GM18502 (cell line): ENCODE results near the gene COQ8A.
A peak's percentile ranks its signal among the peaks of the same experiment; 100 is the strongest.

Experiments used
- ATAC-seq: cut with Tn5 transposase; IDR thresholded peaks from one replicate; pipeline ENCODE4 v1.9.1; 2021; ENCODE audit warnings: mild to moderate bottlenecking; ENCODE audit not compliant: unreplicated experiment, poor library complexity

Gene COQ8A

GRCh38 chr1:226982451-226983177, 42.5 kb downstream of the COQ8A start:
- ATAC-seq = no peak

- ATAC-seq = no peak
These were observed 43.3 kb downstream of the COQ8A start for GRCh38 chr1:226983247-226983991.

GRCh38 chr1:226983992-226984364, 43.9 kb downstream of the COQ8A start:
- no peak for ATAC-seq

GRCh38 chr1:226984521-226985238, 44.6 kb downstream of the COQ8A start:
- no peak for ATAC-seq

GRCh38 chr1:226985239-226985838, 45.2 kb downstream of the COQ8A start:
- ATAC-seq = no peak

GRCh38 chr1:226985839-226986463, 45.9 kb downstream of the COQ8A start:
- no peak for ATAC-seq

DNA sequence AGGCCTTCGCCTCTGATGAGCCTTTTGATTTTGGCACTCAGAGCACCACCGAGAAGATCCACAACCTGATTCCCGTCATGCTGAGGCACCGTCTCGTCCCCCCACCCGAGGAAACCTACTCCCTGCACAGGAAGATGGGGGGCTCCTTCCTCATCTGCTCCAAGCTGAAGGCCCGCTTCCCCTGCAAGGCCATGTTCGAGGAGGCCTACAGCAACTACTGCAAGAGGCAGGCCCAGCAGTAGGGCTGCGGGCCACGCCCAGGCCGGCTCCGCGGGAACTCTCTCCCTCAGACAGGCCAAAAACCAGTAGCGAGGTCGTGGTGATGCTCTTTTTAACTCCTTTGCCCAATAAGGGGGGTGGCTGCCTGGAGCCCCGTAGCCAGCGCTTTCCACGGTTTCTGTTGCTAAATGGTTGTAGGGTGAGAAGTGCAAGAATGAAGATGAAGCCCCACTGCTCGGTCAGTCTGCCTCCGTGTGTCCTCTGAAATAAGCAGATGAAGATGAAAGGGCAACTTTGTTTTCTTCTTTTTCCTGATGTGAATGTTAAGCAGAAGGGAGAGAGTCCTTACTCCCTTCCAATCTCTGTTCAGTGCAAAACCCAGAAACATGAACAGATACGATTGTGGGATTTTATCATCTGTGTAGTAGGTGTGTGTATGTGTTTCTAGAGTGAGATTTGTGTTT, 46.5 kb downstream of the COQ8A start:
- no peak for ATAC-seq

DNA sequence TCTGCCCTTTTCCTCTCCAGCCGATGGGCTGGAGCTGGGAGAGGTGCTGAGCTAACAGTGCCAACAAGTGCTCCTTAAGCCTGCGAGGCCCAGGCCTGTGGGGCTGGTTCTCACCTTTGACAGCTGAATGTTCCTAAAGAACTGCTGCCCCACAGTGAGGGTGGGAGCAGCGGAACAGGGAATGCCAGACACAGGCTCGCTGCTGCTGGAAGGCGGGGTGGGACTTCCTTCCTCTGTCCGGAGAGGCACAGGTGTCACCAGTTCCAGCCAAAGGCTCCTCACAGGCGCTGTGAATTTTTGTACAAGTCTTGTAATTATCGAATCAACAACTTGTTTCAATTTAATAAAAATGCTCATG, 47.1 kb downstream of the COQ8A start:
- ATAC-seq = no peak

GRCh38 chr1:226987623-226988333, 47.7 kb downstream of the COQ8A start:
- no peak for ATAC-seq

DNA sequence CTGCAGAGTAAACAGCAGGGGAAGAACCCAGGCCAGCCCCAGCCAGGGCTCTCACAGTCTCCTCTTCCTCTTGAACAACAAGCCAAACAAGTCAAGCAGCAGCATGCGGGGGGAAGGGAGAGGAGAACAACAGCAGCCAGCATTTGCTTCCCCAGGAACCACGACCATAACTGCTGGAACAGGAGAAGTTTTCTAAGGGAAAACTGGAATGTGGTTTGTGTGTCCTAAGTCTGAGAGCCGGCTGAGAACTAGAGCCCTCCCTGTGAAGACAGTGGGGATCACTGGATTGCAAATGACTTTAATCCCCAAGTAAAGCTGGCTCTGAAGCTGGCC, 48.2 kb downstream of the COQ8A start:
- ATAC-seq = no peak

- ATAC-seq = no peak
These were observed 49.2 kb downstream of the COQ8A start for GRCh38 chr1:226989085-226989920.

GRCh38 chr1:226990133-226990716, 50.1 kb downstream of the COQ8A start:
- peak; percentile 91 for ATAC-seq

DNA sequence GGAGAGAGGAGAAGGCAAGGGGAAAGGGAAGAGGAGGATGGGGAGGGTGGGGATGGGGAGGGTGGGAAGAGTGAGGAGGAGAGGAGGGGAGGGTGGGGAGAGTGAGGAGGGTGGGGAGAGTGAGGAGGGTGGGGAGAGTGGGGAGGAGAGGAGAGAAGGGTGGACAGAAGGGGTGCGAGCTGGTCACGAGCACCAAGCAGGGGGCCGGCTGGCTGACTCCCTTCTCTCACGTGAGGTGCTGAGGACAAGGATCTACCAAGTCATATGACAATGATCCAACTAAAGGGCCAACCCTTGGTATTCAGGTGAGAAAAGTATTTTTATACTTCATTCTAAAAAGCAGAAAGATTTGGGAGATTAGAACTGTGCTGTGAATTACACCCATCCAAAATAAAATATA, 51.8 kb downstream of the COQ8A start:
- ATAC-seq = no peak

DNA sequence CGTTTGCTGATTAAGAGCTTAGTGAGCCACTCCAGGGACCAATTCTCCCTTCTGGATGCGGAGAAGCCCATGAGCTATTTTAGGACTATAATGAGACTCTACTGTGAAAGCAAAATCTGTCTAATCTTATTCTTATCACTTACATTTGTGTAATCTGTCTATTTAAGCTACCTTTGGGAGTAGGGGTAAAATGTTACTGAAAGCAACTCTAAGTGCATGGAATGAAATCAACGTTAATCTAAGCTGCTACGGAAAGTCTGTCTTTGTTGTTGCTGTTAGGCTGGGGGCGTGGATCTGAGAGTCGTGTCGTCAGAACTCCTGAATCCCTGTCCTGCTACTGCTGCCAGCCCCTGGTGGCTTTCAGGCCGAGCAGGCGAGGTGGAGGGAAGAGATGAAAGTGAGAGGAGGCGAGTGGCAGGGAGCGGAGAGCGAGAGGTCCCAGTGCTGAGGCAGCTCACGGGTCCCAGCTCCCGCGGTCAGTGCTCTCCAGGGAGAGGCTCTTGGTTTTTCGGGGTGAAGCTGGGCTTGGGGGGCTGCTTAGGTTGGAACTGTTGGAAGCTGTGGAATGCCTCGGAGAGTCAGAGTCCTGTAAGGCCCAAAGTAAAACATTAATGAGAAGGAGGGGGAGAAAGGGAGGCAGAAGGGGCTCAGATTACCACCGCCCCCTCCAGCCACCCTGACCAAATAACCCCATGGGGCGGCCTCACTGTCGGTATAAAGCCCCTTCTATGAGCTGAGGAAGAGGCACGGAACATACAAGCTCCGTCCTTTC, 53.9 kb downstream of the COQ8A start:
- ATAC-seq = no peak

- ATAC-seq = no peak
These were observed 54.7 kb downstream of the COQ8A start for GRCh38 chr1:226994586-226995364.

DNA sequence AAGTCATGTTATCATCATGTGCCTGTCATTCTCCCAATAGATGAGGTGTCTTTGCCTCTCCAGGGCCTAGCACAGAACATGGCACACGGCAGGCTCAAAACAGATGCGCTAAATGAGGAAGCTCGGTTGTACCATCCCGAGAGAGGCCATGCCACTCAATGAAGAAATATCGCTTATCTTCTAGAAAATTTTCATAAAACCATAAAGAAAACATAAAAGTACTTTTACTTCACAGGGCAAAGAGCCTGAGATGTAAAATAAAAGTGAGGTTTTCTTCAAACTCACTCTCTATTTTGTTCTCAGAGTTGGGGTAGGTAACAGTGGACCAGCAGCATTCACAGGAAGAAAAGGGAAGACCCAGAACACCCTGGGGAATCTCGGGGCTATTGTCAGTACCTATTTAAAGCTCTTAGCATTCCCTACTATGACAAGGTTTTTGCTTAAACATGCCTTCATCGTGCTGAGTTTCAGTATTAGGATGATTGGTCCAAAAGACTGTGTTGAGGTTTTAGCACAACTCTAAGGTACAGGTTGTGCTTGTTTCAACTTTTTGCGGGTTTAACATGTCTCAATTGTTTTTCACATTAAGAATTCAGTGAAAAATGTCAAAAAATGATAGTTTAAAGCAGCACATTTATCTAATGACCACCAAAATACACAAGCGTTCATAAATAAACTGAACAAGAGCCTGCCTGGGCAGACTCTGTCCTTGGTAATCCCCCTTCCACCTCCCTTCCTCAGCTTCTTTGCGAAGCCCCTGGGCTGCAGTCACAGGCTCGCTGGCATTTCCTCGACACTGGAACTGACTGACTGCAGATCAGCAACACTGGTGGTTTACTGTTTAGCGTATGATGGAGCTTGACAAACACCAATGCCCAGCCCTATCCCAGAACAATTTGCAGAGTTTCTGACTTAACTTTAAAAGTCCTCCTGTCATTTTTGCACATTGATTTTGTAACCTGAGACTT, 55.6 kb downstream of the COQ8A start:
- ATAC-seq = peak; percentile 99
